ENCODE measurements around the gene ZNF606. TPM values are rescaled to one million over a fixed set of nuclear protein-coding genes. Genes with fewer than 3 reads are reported as not detected.
A peak's percentile ranks its signal among the peaks of the same experiment; 100 is the strongest.

ZNF606 gene
- total and polyA plus RNA-seq, 10 of the 15 experiments (the other 5 are each of a cell fraction or from before 2014, with no cell fraction given), result 2.2 to 10.6 (median 7.6) TPM

DNA sequence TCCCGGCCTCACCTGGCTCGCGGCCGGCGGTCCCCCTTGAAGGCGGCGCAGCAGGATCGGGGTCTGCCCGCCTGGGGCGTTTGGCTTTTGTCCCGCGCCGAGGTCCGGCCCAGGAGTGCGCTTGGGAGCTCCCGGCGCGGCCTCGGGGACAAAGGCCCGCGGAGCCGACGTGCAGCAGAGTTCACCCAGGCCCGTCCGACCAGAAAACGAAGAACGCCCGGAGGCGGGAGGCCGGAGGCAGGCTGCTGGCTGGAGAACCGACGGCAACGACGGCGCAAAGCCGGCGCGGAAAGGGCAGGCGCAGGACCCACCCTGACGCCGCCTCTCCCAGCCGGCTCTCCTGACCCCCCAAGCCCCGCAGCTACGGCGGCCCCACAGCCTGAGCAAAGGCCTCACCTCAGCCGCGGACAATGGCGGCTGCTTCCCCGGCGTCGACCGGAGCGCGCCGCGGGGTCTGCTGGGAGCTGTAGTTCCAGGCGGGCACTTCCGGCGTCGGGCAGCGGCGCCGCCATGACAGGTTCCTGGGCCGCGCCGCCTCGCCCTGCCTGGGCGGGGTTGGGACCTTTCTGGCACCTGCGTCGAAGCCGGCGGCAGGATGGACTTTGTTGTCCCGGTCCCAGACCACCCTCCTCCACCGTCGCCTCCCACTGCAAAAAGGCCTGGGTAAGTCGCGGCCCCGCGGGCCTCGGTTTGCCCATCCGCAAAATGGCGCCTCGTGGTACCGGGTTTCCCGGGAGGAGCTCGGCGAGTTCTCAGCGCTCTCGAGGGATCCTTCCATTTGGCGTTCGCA, at the start of gene ZNF606 (continued):
- TF ChIP-seq, protein P1, sequence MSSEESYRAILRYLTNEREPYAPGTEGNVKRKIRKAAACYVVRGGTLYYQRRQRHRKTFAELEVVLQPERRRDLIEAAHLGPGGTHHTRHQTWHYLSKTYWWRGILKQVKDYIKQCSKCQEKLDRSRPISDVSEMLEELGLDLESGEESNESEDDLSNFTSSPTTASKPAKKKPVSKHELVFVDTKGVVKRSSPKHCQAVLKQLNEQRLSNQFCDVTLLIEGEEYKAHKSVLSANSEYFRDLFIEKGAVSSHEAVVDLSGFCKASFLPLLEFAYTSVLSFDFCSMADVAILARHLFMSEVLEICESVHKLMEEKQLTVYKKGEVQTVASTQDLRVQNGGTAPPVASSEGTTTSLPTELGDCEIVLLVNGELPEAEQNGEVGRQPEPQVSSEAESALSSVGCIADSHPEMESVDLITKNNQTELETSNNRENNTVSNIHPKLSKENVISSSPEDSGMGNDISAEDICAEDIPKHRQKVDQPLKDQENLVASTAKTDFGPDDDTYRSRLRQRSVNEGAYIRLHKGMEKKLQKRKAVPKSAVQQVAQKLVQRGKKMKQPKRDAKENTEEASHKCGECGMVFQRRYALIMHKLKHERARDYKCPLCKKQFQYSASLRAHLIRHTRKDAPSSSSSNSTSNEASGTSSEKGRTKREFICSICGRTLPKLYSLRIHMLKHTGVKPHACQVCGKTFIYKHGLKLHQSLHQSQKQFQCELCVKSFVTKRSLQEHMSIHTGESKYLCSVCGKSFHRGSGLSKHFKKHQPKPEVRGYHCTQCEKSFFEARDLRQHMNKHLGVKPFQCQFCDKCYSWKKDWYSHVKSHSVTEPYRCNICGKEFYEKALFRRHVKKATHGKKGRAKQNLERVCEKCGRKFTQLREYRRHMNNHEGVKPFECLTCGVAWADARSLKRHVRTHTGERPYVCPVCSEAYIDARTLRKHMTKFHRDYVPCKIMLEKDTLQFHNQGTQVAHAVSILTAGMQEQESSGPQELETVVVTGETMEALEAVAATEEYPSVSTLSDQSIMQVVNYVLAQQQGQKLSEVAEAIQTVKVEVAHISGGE (CRISPR knock-in tag; IDR thresholded peaks at IDR 0.05), result peak; percentile 78
- peak; percentile 78 for TF ChIP-seq SIX5 (IDR thresholded peaks at IDR 0.05; ENCODE audit: low read depth, low read length, severe bottlenecking)
- no peak for TF ChIP-seq POU2F2 (IDR thresholded peaks at IDR 0.05; ENCODE audit: borderline replicate concordance, low read depth, low read length)
- peak in 1 of 2 experiments; percentile 43; a peak in 1 of 4 replicates for TF ChIP-seq BHLHE40 (IDR thresholded peaks at IDR 0.05; ENCODE audit: borderline replicate concordance in 1 of 2, low read depth in 2 of 2, low read length in 1 of 2)
- TF ChIP-seq TCF3 (IDR thresholded peaks at IDR 0.05; ENCODE audit: borderline replicate concordance, insufficient read depth, low read depth, low read length), result no peak
- peak; percentile 30; the same call in 1 of the 2 replicates for TF ChIP-seq CBX5 (IDR thresholded peaks at IDR 0.05; ENCODE audit: low read depth)
- no peak for TF ChIP-seq ZNF622 (IDR thresholded peaks at IDR 0.05)
- TF ChIP-seq LARP7 (IDR thresholded peaks at IDR 0.05), result peak; percentile 74; the same call in 1 of the 2 replicates
- no peak for TF ChIP-seq ZNF384 (IDR thresholded peaks at IDR 0.05; ENCODE audit: borderline replicate concordance, low read depth, low read length)
- TF ChIP-seq MTA3 (IDR thresholded peaks at IDR 0.05; ENCODE audit: borderline replicate concordance, low read length), result no peak
- TF ChIP-seq CEBPB (IDR thresholded peaks at IDR 0.05; ENCODE audit: borderline replicate concordance in 1 of 2, low read depth in 2 of 2, low read length in 2 of 2), result no peak
- TF ChIP-seq, protein P2, sequence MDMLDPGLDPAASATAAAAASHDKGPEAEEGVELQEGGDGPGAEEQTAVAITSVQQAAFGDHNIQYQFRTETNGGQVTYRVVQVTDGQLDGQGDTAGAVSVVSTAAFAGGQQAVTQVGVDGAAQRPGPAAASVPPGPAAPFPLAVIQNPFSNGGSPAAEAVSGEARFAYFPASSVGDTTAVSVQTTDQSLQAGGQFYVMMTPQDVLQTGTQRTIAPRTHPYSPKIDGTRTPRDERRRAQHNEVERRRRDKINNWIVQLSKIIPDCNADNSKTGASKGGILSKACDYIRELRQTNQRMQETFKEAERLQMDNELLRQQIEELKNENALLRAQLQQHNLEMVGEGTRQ (IDR thresholded peaks at IDR 0.05; ENCODE audit: borderline replicate concordance, low read depth, low read length), result no peak
- TF ChIP-seq RB1 (IDR thresholded peaks at IDR 0.05; ENCODE audit: borderline replicate concordance), result 0 out of 2 replicates have a peak, but pooled peaks have one; percentile 25
- no peak for TF ChIP-seq HSF1 (IDR thresholded peaks at IDR 0.05; ENCODE audit: low read depth, low read length)
- TF ChIP-seq SREBF2 (IDR thresholded peaks at IDR 0.05; ENCODE audit: low read length), result no peak
- no peak for TF ChIP-seq MYC (IDR thresholded peaks at IDR 0.05; ENCODE audit: insufficient read depth, insufficient read length, insufficient replicate concordance, low read length, severe bottlenecking)
- TF ChIP-seq TARDBP (IDR thresholded peaks at IDR 0.05; ENCODE audit: borderline replicate concordance), result peak; percentile 74; the same call in 1 of the 2 replicates
- peak; percentile 51; the same call in 1 of the 2 replicates for TF ChIP-seq ZNF207 (IDR thresholded peaks at IDR 0.05; ENCODE audit: borderline replicate concordance)
- peak; percentile 42 for TF ChIP-seq MAX (IDR thresholded peaks at IDR 0.05; ENCODE audit: low read depth, low read length)
- TF ChIP-seq PML (IDR thresholded peaks at IDR 0.05; ENCODE audit: low read length), result no peak
- no peak for TF ChIP-seq SMC3 (IDR thresholded peaks at IDR 0.05; ENCODE audit: borderline replicate concordance, low read length)
- TF ChIP-seq SPI1 (IDR thresholded peaks at IDR 0.05; ENCODE audit: borderline replicate concordance, insufficient read depth, low read depth, low read length), result 0 out of 2 replicates have a peak, but pooled peaks have one; percentile 6
- peak; percentile 88 for TF ChIP-seq POLR2A (IDR thresholded peaks at IDR 0.05; ENCODE audit: low read depth, low read length)
- no peak for TF ChIP-seq ESRRA (IDR thresholded peaks at IDR 0.05; ENCODE audit: low read length)
- no peak for TF ChIP-seq ZBED1 (IDR thresholded peaks at IDR 0.05; ENCODE audit: borderline replicate concordance)

Measured in GM12878 (cell line).